ENCODE measurements around the gene TENM4. TPM values are rescaled to one million over a fixed set of nuclear protein-coding genes. Genes with fewer than 3 reads are reported as not detected.

Gene TENM4
- total and polyA plus RNA-seq, 10 of the 15 experiments (the other 5 are each of a cell fraction or from before 2014, with no cell fraction given): 0.03 to 0.12 (median 0.06) TPM; not detected in 7

- Histone ChIP-seq H3K27ac (ENCODE audit: control insufficient read depth, insufficient read depth) (no peak overlapping the region), H3K27me3 (replicated peaks in 1 of 2; ENCODE audit: control insufficient read depth in 2 of 2, insufficient read depth in 2 of 2, low read length in 1 of 2) (peaks cover 0 to 2% of the 10 kb centered on the region in 2 experiments; a peak in 2 of 4 replicates), H2AFZ (ENCODE audit: control insufficient read depth, low read depth, low read length) (no peak overlapping the region), H3K4me2 (ENCODE audit: control insufficient read depth, insufficient read depth) (no peak overlapping the region), H3K4me3 (no peak overlapping the region), H4K20me1 (ENCODE audit: control insufficient read depth, insufficient read depth) (no peaks in the 10 kb centered on the region), H3K9me3 (replicated peaks; ENCODE audit: control insufficient read depth, insufficient read depth, low read length) (no peaks in the 10 kb centered on the region), H3K36me3 (ENCODE audit: control insufficient read depth in 2 of 2, insufficient read depth in 2 of 2, low read length in 1 of 2) (no peaks in the 10 kb centered on the region), H3K4me1 (ENCODE audit: control insufficient read depth, insufficient read depth, low read length) (no peaks in the 10 kb centered on the region), H3K79me2 (ENCODE audit: control insufficient read depth, insufficient read depth, low read length) (no peaks in the 10 kb centered on the region), H3K9ac (ENCODE audit: control insufficient read depth, insufficient read depth, low read length) (no peak overlapping the region)
- POLR2A ChIA-PET: no interaction called here
- intact Hi-C loops (cut with micrococcal nuclease; ENCODE audit: unreplicated experiment): no loop called here
- BruUV-seq (replicated peaks): no TSS peak
- in situ Hi-C loops (cut with MboI): no loop called here
- RAD21 ChIA-PET (ENCODE audit: unreplicated experiment): no interaction called here
- CTCF ChIA-PET: no interaction called here
- ATAC-seq (no peak), DNase-seq (ENCODE audit: low read depth, low spot score) (no peak), FAIRE-seq (no peak)
- no peak for TF ChIP-seq ETV6 (conservative IDR thresholded peaks at IDR 0.05 in 1 of 2, IDR thresholded peaks at IDR 0.05 in 1 of 2; ENCODE audit: borderline replicate concordance in 1 of 2, low read depth in 1 of 2)
- no peak for TF ChIP-seq MYC (IDR thresholded peaks at IDR 0.05; ENCODE audit: insufficient read depth, insufficient read length, insufficient replicate concordance, low read length, severe bottlenecking)
- no peak for TF ChIP-seq KLF5 (IDR thresholded peaks at IDR 0.05; ENCODE audit: partially characterized antibody)
- TF ChIP-seq EED (IDR thresholded peaks at IDR 0.05; ENCODE audit: low read depth): no peak
- TF ChIP-seq POLR2AphosphoS2 (IDR thresholded peaks at IDR 0.05; ENCODE audit: low read depth, low read length): no peak
- no peak for TF ChIP-seq SMC3 (IDR thresholded peaks at IDR 0.05; ENCODE audit: borderline replicate concordance, low read length)
- TF ChIP-seq RFX5 (IDR thresholded peaks at IDR 0.05; ENCODE audit: low read depth, low read length): no peak
- no peak for TF ChIP-seq NFXL1 (IDR thresholded peaks at IDR 0.05; ENCODE audit: borderline replicate concordance)
- TF ChIP-seq SREBF2 (IDR thresholded peaks at IDR 0.05; ENCODE audit: low read length): no peak
- TF ChIP-seq RUNX3 (IDR thresholded peaks at IDR 0.05; ENCODE audit: low read length): no peak
- TF ChIP-seq ATF2 (IDR thresholded peaks at IDR 0.05; ENCODE audit: low read length): no peak
- TF ChIP-seq STAT1 (conservative IDR thresholded peaks at IDR 0.05): no peak
- TF ChIP-seq SIX5 (IDR thresholded peaks at IDR 0.05; ENCODE audit: low read depth, low read length, severe bottlenecking): no peak
- TF ChIP-seq SRF (IDR thresholded peaks at IDR 0.05; ENCODE audit: low read depth in 2 of 2, low read length in 2 of 2): no peak
- WGBS (ENCODE audit: insufficient coverage, insufficient replicate concordance, low lambda C conversion rate, missing lambda C conversion rate): 50% methylated on average over 11 of the region's 11 CpGs
- SMC1A ChIA-PET (ENCODE audit: uncharacterized antibody, unreplicated experiment): no interaction called here
These were observed 610.5 kb downstream of the TENM4 start for GRCh38 chr11:78830277-78830819.
